ENCODE data around the gene ARHGEF4. TPM values are rescaled to one million over a fixed set of nuclear protein-coding genes. Genes with fewer than 3 reads are reported as not detected.
A peak's percentile ranks its signal among the peaks of the same experiment; 100 is the strongest.

The ARHGEF4 gene
- total and polyA plus RNA-seq, 2 experiments from 2014 or later = 26.0 to 82.2 TPM

GRCh38 chr2:131015764-131016163 is 179.1 kb downstream of the ARHGEF4 start:
- H3K27ac ChIP-seq = no peak overlapping the region
- no peaks in the 10 kb centered on the region for H3K9me3 ChIP-seq (ENCODE audit: low read depth)
- peaks cover 5% of the 10 kb centered on the region for H3K27me3 ChIP-seq
- no peaks in the 10 kb centered on the region for H3K36me3 ChIP-seq
- TF ChIP-seq CTCF (IDR thresholded peaks at IDR 0.05; ENCODE audit: low read depth, low read length) = no peak
- no peaks in the 10 kb centered on the region for H3K4me1 ChIP-seq (ENCODE audit: low read depth)
- no peak overlapping the region for H3K4me3 ChIP-seq
- DNase-seq (ENCODE audit: low read depth in 1 of 2, low spot score in 1 of 2) = no peak

- no peaks in the 10 kb centered on the region for H3K9me3 ChIP-seq (ENCODE audit: low read depth)
- no peak for TF ChIP-seq CTCF (IDR thresholded peaks at IDR 0.05; ENCODE audit: low read depth, low read length)
- H3K36me3 ChIP-seq = no peaks in the 10 kb centered on the region
- peak in 1 of 2 donors; percentile 89 for DNase-seq (ENCODE audit: low read depth in 1 of 2, low spot score in 1 of 2)
- H3K4me3 ChIP-seq = no peak overlapping the region
- H3K27me3 ChIP-seq = peaks cover 5% of the 10 kb centered on the region
- no peak overlapping the region for H3K27ac ChIP-seq
- no peaks in the 10 kb centered on the region for H3K4me1 ChIP-seq (ENCODE audit: low read depth)
Measured at GRCh38 chr2:131016826-131017741, 180.4 kb downstream of the ARHGEF4 start.

- no peaks in the 10 kb centered on the region for H3K4me1 ChIP-seq (ENCODE audit: low read depth)
- DNase-seq (ENCODE audit: low read depth in 1 of 2, low spot score in 1 of 2) = peak in 1 of 2 donors; percentile 80
- no peak overlapping the region for H3K4me3 ChIP-seq
- H3K27me3 ChIP-seq = peaks cover 5% of the 10 kb centered on the region
- no peak for TF ChIP-seq CTCF (IDR thresholded peaks at IDR 0.05; ENCODE audit: low read depth, low read length)
- H3K27ac ChIP-seq = no peak overlapping the region
- H3K36me3 ChIP-seq = no peaks in the 10 kb centered on the region
- H3K9me3 ChIP-seq (ENCODE audit: low read depth) = no peaks in the 10 kb centered on the region
Measured at GRCh38 chr2:131022731-131023130, 186.0 kb downstream of the ARHGEF4 start.

GRCh38 chr2:131023758-131024157 is 187.0 kb downstream of the ARHGEF4 start:
- DNase-seq (ENCODE audit: low read depth in 1 of 2, low spot score in 1 of 2) = no peak

GRCh38 chr2:131026919-131027318 is 190.2 kb downstream of the ARHGEF4 start:
- TF ChIP-seq CTCF (IDR thresholded peaks at IDR 0.05; ENCODE audit: low read depth, low read length) = no peak
- DNase-seq (ENCODE audit: low read depth in 1 of 2, low spot score in 1 of 2) = no peak
- H3K27ac ChIP-seq = no peak overlapping the region
- H3K9me3 ChIP-seq (ENCODE audit: low read depth) = no peaks in the 10 kb centered on the region
- H3K4me1 ChIP-seq (ENCODE audit: low read depth) = peaks cover 18% of the 10 kb centered on the region
- no peaks in the 10 kb centered on the region for H3K27me3 ChIP-seq
- H3K36me3 ChIP-seq = no peaks in the 10 kb centered on the region
- no peak overlapping the region for H3K4me3 ChIP-seq

More at GRCh38 chr2:131023758-131024157, 187.0 kb downstream of the ARHGEF4 start:
- no peaks in the 10 kb centered on the region for H3K4me1 ChIP-seq (ENCODE audit: low read depth)
- peaks cover 3% of the 10 kb centered on the region for H3K27me3 ChIP-seq
- no peaks in the 10 kb centered on the region for H3K9me3 ChIP-seq (ENCODE audit: low read depth)
- H3K36me3 ChIP-seq = no peaks in the 10 kb centered on the region
- H3K27ac ChIP-seq = no peak overlapping the region
- no peak for TF ChIP-seq CTCF (IDR thresholded peaks at IDR 0.05; ENCODE audit: low read depth, low read length)
- H3K4me3 ChIP-seq = no peak overlapping the region
